KOPT-K1 (cell line): Measurements from ENCODE around the gene CCND1.

Experiments
- H3K27ac ChIP-seq: fragments of 200-600 bp; sonication (generic); 2 replicates; pipeline ENCODE4 v1.5.1; 2016; ENCODE audit warnings: antibody characterized with exemption, mild to moderate bottlenecking, low read depth, low read length; ENCODE audit not compliant: poor library complexity, severe bottlenecking
- H3K36me3 ChIP-seq: fragments of 200-600 bp; sonication (generic); 2 replicates; pipeline ENCODE4 v1.5.1; 2017; ENCODE audit warnings: antibody characterized with exemption, mild to moderate bottlenecking, low read length, moderate library complexity; ENCODE audit not compliant: insufficient read depth
- H3K9me3 ChIP-seq: fragments of 200-600 bp; sonication (generic); 2 replicates; pipeline ENCODE4 v1.5.1; 2017; ENCODE audit warnings: antibody characterized with exemption, low read length, mild to moderate bottlenecking; ENCODE audit not compliant: insufficient read depth, poor library complexity, severe bottlenecking

CCND1 gene

GRCh38 chr11:69651834-69652620 lies 11.1 kb downstream of the CCND1 start:
- H3K27ac ChIP-seq, result no peak overlapping the region
- no peaks in the 10 kb centered on the region for H3K36me3 ChIP-seq
- H3K9me3 ChIP-seq, result no peaks in the 10 kb centered on the region

- Histone ChIP-seq H3K9me3 (no peaks in the 10 kb centered on the region), H3K36me3 (no peaks in the 10 kb centered on the region), H3K27ac (no peak overlapping the region)
These were observed 12.0 kb downstream of the CCND1 start for GRCh38 chr11:69652999-69653398.

GRCh38 chr11:69653406-69653960 lies 12.5 kb downstream of the CCND1 start:
- H3K27ac ChIP-seq, result no peak overlapping the region
- no peaks in the 10 kb centered on the region for H3K36me3 ChIP-seq
- no peaks in the 10 kb centered on the region for H3K9me3 ChIP-seq

- Histone ChIP-seq H3K27ac (no peak overlapping the region), H3K9me3 (no peaks in the 10 kb centered on the region), H3K36me3 (no peaks in the 10 kb centered on the region)
These were observed 13.2 kb downstream of the CCND1 start for GRCh38 chr11:69654001-69654659.

GRCh38 chr11:69654660-69655478 lies 13.9 kb downstream of the CCND1 start:
- no peaks in the 10 kb centered on the region for H3K36me3 ChIP-seq
- no peaks in the 10 kb centered on the region for H3K9me3 ChIP-seq
- no peak overlapping the region for H3K27ac ChIP-seq

GRCh38 chr11:69655479-69656428 lies 14.8 kb downstream of the CCND1 start:
- Histone ChIP-seq H3K9me3 (no peaks in the 10 kb centered on the region), H3K36me3 (peaks cover 2% of the 10 kb centered on the region; the same call in 1 of the 2 replicates), H3K27ac (no peak overlapping the region)

- peaks cover 10% of the 10 kb centered on the region; the same call in 1 of the 2 replicates for H3K36me3 ChIP-seq
- no peaks in the 10 kb centered on the region for H3K9me3 ChIP-seq
- H3K27ac ChIP-seq, result no peak overlapping the region
These were observed 15.8 kb downstream of the CCND1 start for GRCh38 chr11:69656536-69657455.

GRCh38 chr11:69657456-69657910 lies 16.5 kb downstream of the CCND1 start:
- H3K36me3 ChIP-seq, result peaks cover 10% of the 10 kb centered on the region; the same call in 1 of the 2 replicates
- no peak overlapping the region for H3K27ac ChIP-seq
- no peaks in the 10 kb centered on the region for H3K9me3 ChIP-seq

GRCh38 chr11:69657911-69658625 lies 17.1 kb downstream of the CCND1 start:
- Histone ChIP-seq H3K27ac (no peak overlapping the region), H3K36me3 (peaks cover 13% of the 10 kb centered on the region; the same call in 1 of the 2 replicates), H3K9me3 (no peaks in the 10 kb centered on the region)

GRCh38 chr11:69658626-69659450 lies 17.9 kb downstream of the CCND1 start:
- Histone ChIP-seq H3K9me3 (no peaks in the 10 kb centered on the region), H3K27ac (no peak overlapping the region), H3K36me3 (peaks cover 21% of the 10 kb centered on the region; the same call in 1 of the 2 replicates)

GRCh38 chr11:69659591-69659990 lies 18.6 kb downstream of the CCND1 start:
- Histone ChIP-seq H3K36me3 (peaks cover 29% of the 10 kb centered on the region; the same call in 1 of the 2 replicates), H3K9me3 (no peaks in the 10 kb centered on the region), H3K27ac (no peak overlapping the region)

- no peak overlapping the region for H3K27ac ChIP-seq
- H3K36me3 ChIP-seq, result peaks cover 33% of the 10 kb centered on the region; the same call in 1 of the 2 replicates
- no peaks in the 10 kb centered on the region for H3K9me3 ChIP-seq
These were observed 19.1 kb downstream of the CCND1 start for GRCh38 chr11:69660001-69660500.
